Gastroesophageal sphincter (tissue), 3 donors: ENCODE results near the gene IGFBP2.

ENCODE experiments used
- CTCF ChIP-seq, 4 experiments: fragments of 200-600 bp in 2 of 4; fragments of 450-650 bp in 2 of 4; sonication (generic) in 1 of 4; IDR thresholded peaks; one replicate each; pipeline ENCODE4 v1.5.1; 2017 to 2019; ENCODE audit warnings: antibody characterized with exemption in 4 of 4, mild to moderate bottlenecking in 2 of 4, moderate library complexity in 2 of 4
- EP300 ChIP-seq: sonication (generic); formaldehyde crosslinking; IDR thresholded peaks from one replicate; pipeline ENCODE4 v1.6.1; 2017; ENCODE audit warnings: antibody characterized with exemption, mild to moderate bottlenecking
- POLR2A ChIP-seq, 2 donors: fragments of 450-650 bp; IDR thresholded peaks; one replicate each; pipeline ENCODE4 v1.6.1; 2017; ENCODE audit warnings: antibody characterized with exemption in 2 of 2, mild to moderate bottlenecking in 2 of 2, moderate library complexity in 1 of 2
- POLR2AphosphoS5 ChIP-seq: sonication (generic); formaldehyde crosslinking; IDR thresholded peaks from one replicate; pipeline ENCODE4 v1.6.1; 2017; ENCODE audit warnings: antibody characterized with exemption

- no peak for TF ChIP-seq CTCF (IDR thresholded peaks at IDR 0.05)
- TF ChIP-seq POLR2AphosphoS5: no peak
- no peak for TF ChIP-seq POLR2A (IDR thresholded peaks at IDR 0.05)
- TF ChIP-seq EP300: no peak
Observed at GRCh38 chr2:216711348-216711747, 78.1 kb downstream of the IGFBP2 start.
